ENCODE results near the gene CACNA1D.

DNA sequence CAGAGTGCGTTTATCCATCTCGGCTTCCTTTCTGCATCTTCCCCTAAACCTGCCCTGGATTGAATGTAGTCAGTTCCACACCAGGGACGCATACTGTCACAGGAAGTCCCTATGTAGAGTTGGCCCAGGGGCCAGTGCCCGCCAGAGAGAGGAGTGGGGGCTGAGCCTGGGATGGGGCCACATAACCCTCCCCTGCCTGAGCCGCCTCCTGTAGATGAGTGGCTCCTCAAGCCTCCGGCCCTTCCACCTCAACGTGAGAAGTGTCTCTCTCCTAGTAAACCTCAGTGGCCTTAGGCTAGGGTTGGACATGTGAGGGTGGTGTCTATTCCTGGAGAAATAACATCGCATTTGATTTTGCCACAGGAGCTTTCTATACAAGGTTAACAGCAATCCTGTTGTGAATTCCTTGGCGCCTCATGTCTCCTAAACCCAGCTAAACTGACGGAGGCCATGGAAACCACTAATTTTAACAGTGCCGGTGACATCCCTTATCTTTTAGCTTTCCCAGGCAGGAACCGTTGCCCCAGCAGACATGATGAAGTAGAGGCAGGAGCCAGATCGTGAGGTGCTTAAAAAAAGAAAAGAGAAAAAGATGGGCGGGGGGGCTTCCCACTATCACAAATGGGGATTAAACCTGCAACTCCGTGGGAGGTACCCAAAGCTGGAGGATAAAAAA is 180.7 kb downstream of the CACNA1D start:
- TF ChIP-seq ZNF384 (IDR thresholded peaks at IDR 0.05) = no peak
- TF ChIP-seq SP1 (IDR thresholded peaks at IDR 0.05) = no peak
- no peak for TF ChIP-seq NFRKB (IDR thresholded peaks at IDR 0.05)
- no peak for TF ChIP-seq SUZ12 (IDR thresholded peaks at IDR 0.05)
- TF ChIP-seq ARNT (IDR thresholded peaks at IDR 0.05) = no peak
- no peak for TF ChIP-seq TARDBP (IDR thresholded peaks at IDR 0.05)
- TF ChIP-seq FOXM1 (IDR thresholded peaks at IDR 0.05; ENCODE audit: borderline replicate concordance) = no peak
- no peak for TF ChIP-seq ELF4 (IDR thresholded peaks at IDR 0.05)
- TF ChIP-seq FOXK2 (IDR thresholded peaks at IDR 0.05) = no peak
- TF ChIP-seq PKNOX1 (IDR thresholded peaks at IDR 0.05) = no peak
- TF ChIP-seq FOXA1 (IDR thresholded peaks at IDR 0.05) = no peak
- TF ChIP-seq BHLHE40 (IDR thresholded peaks at IDR 0.05; ENCODE audit: borderline replicate concordance) = no peak

All from HEK293T (cell line).